ENCODE measurements around the gene FKBP1B. TPM values are rescaled to one million over a fixed set of nuclear protein-coding genes. Genes with fewer than 3 reads are reported as not detected.
A peak's percentile ranks its signal among the peaks of the same experiment; 100 is the strongest.

The FKBP1B gene
- total RNA-seq, 6 donors from 2014 or later: 7.3 to 27.3 (median 15.0) TPM

- 87 to 91% methylated on average over 5 of the region's 5 CpGs for WGBS, 2 donors
- DNase-seq: no peak
Observed at GRCh38 chr2:24019729-24020128, 29.8 kb upstream of the FKBP1B start.

GRCh38 chr2:24020244-24020643 lies 29.3 kb upstream of the FKBP1B start:
- Histone ChIP-seq H3K27ac (no peak overlapping the region), H3K9me3 (no peaks in the 10 kb centered on the region), H3K27me3 (no peaks in the 10 kb centered on the region), H3K4me1 (no peaks in the 10 kb centered on the region), H3K36me3 (peaks cover 0 to 22% (median 12%) of the 10 kb centered on the region in 4 donors), H3K4me3 (no peak overlapping the region)
- no peak for DNase-seq
- ATAC-seq (ENCODE audit: low FRiP score in 2 of 2): no peak
- WGBS, 2 donors: 76 to 87% methylated on average over 3 to 4 of the region's 4 CpGs
- no peak for TF ChIP-seq POLR2AphosphoS5 (IDR thresholded peaks at IDR 0.05)
- no peak for TF ChIP-seq EP300 (IDR thresholded peaks at IDR 0.05)
- TF ChIP-seq CTCF (IDR thresholded peaks at IDR 0.05): no peak
- no peak for TF ChIP-seq POLR2A (IDR thresholded peaks at IDR 0.05)

More at GRCh38 chr2:24019729-24020128, 29.8 kb upstream of the FKBP1B start:
- ATAC-seq (ENCODE audit: low FRiP score in 2 of 2): no peak
- no peak for TF ChIP-seq POLR2AphosphoS5 (IDR thresholded peaks at IDR 0.05)
- no peak for TF ChIP-seq EP300 (IDR thresholded peaks at IDR 0.05)
- TF ChIP-seq CTCF (IDR thresholded peaks at IDR 0.05): no peak
- no peak for TF ChIP-seq POLR2A (IDR thresholded peaks at IDR 0.05)
- Histone ChIP-seq H3K4me1 (no peaks in the 10 kb centered on the region), H3K36me3 (peaks cover 0 to 18% (median 10%) of the 10 kb centered on the region in 4 donors), H3K4me3 (no peak overlapping the region), H3K9me3 (no peaks in the 10 kb centered on the region), H3K27me3 (no peaks in the 10 kb centered on the region), H3K27ac (no peak overlapping the region)

GRCh38 chr2:24021122-24021998 lies 28.2 kb upstream of the FKBP1B start:
- no peak overlapping the region for H3K27ac ChIP-seq
- WGBS, 2 donors: 82 to 91% methylated on average over 16 to 18 of the region's 19 CpGs
- H3K27me3 ChIP-seq: no peaks in the 10 kb centered on the region
- H3K9me3 ChIP-seq: no peaks in the 10 kb centered on the region
- TF ChIP-seq POLR2A (IDR thresholded peaks at IDR 0.05) (no peak), CTCF (IDR thresholded peaks at IDR 0.05) (peak in 3 of 6 experiments; percentile 7 to 46 (median 46))
- peaks cover 0 to 26% (median 12%) of the 10 kb centered on the region in 4 donors for H3K36me3 ChIP-seq
- no peak for ATAC-seq (ENCODE audit: low FRiP score in 2 of 2)
- no peak overlapping the region for H3K4me3 ChIP-seq
- no peak for DNase-seq
- H3K4me1 ChIP-seq: no peaks in the 10 kb centered on the region

GRCh38 chr2:24022324-24022974 lies 27.1 kb upstream of the FKBP1B start:
- peak in 1 of 2 donors; percentile 53 for DNase-seq
- no peak overlapping the region for H3K27ac ChIP-seq
- TF ChIP-seq POLR2A (IDR thresholded peaks at IDR 0.05) (no peak), EP300 (IDR thresholded peaks at IDR 0.05) (no peak), POLR2AphosphoS5 (IDR thresholded peaks at IDR 0.05) (no peak), CTCF (IDR thresholded peaks at IDR 0.05) (no peak)
- WGBS, 2 donors: 96 to 97% methylated on average over 5 to 14 of the region's 14 CpGs
- no peaks in the 10 kb centered on the region for H3K27me3 ChIP-seq
- no peaks in the 10 kb centered on the region for H3K4me1 ChIP-seq
- no peaks in the 10 kb centered on the region for H3K9me3 ChIP-seq
- H3K4me3 ChIP-seq: no peak overlapping the region
- H3K36me3 ChIP-seq: peaks cover 0 to 28% (median 12%) of the 10 kb centered on the region in 4 donors
- ATAC-seq (ENCODE audit: low FRiP score in 2 of 2): no peak

All from upper lobe of left lung (tissue), 6 donors.